SK-N-SH treated with all-trans-retinoic acid at 6 μM for 48 hours (cell line): Measurements from ENCODE around the gene CAMKMT.

Source experiments
- ATAC-seq: fragments of 200-7000 bp; cut with Tn5 transposase; 3 replicates; pipeline ENCODE4 v1.9.1; 2020; ENCODE audit warnings: mild to moderate bottlenecking, moderate library complexity
- ARNTL ChIP-seq: fragments of 450-650 bp; formaldehyde crosslinking; IDR thresholded peaks from 2 replicates; pipeline ENCODE4 v1.5.0; 2020; ENCODE audit warnings: low read depth, mild to moderate bottlenecking, moderate library complexity, borderline replicate concordance
- BACH2 ChIP-seq: fragments of 250-450 bp; sonication (Bioruptor Pico); IDR thresholded peaks from 2 replicates; pipeline ENCODE4 v1.9.0; 2021; ENCODE audit warnings: mild to moderate bottlenecking, borderline replicate concordance
- ESRRG ChIP-seq: fragments of 250-450 bp; sonication (Bioruptor Pico); IDR thresholded peaks from 2 replicates; pipeline ENCODE4 v1.6.1; 2021; ENCODE audit warnings: mild to moderate bottlenecking
- GLIS3 ChIP-seq: fragments of 250-450 bp; sonication (Bioruptor Pico); IDR thresholded peaks from 2 replicates; pipeline ENCODE4 v1.5.0; 2020; ENCODE audit warnings: mild to moderate bottlenecking, moderate library complexity
- ISL1 ChIP-seq: fragments of 250-450 bp; sonication (Bioruptor Pico); IDR thresholded peaks from 2 replicates; pipeline ENCODE4 v2.1.2; 2022; ENCODE audit warnings: mild to moderate bottlenecking, moderate library complexity
- OSR1 ChIP-seq: fragments of 250-450 bp; sonication (Bioruptor Pico); IDR thresholded peaks from 2 replicates; pipeline ENCODE4 v1.8.0; 2022; ENCODE audit warnings: moderate library complexity, mild to moderate bottlenecking, inconsistent platforms
- PPARA ChIP-seq: fragments of 250-450 bp; sonication (Bioruptor Pico); IDR thresholded peaks from 2 replicates; pipeline ENCODE4 v1.5.0; 2020; ENCODE audit warnings: mild to moderate bottlenecking, borderline replicate concordance
- RARB ChIP-seq: fragments of 250-450 bp; sonication (Bioruptor Pico); IDR thresholded peaks from 2 replicates; pipeline ENCODE4 v1.8.0; 2021; ENCODE audit warnings: mild to moderate bottlenecking, moderate library complexity
- SNAI2 ChIP-seq: fragments of 250-450 bp; sonication (Bioruptor Pico); IDR thresholded peaks from 2 replicates; pipeline ENCODE4 v1.5.0; 2020; ENCODE audit warnings: mild to moderate bottlenecking, moderate library complexity
- TCF4 ChIP-seq: fragments of 250-450 bp; sonication (Bioruptor Pico); IDR thresholded peaks from 2 replicates; pipeline ENCODE4 v1.8.0; 2021; ENCODE audit warnings: mild to moderate bottlenecking, moderate library complexity, borderline replicate concordance
- TOX ChIP-seq: fragments of 250-450 bp; sonication (Bioruptor Pico); IDR thresholded peaks from 2 replicates; pipeline ENCODE4 v1.8.0; 2021; ENCODE audit warnings: mild to moderate bottlenecking, moderate library complexity, borderline replicate concordance
- ZC3H10 ChIP-seq: fragments of 250-450 bp; sonication (Bioruptor Pico); IDR thresholded peaks from 2 replicates; pipeline ENCODE4 v1.5.1; 2021; ENCODE audit warnings: mild to moderate bottlenecking, moderate library complexity
- ZFP3 ChIP-seq: fragments of 250-450 bp; sonication (Bioruptor Pico); IDR thresholded peaks from 2 replicates; pipeline ENCODE4 v1.5.0; 2020; ENCODE audit warnings: mild to moderate bottlenecking, moderate library complexity
- ZFP30 ChIP-seq: fragments of 450-650 bp; formaldehyde crosslinking; IDR thresholded peaks from 2 replicates; pipeline ENCODE4 v1.5.0; 2022; ENCODE audit warnings: mild to moderate bottlenecking, moderate library complexity
- ZNF70 ChIP-seq: fragments of 450-650 bp; formaldehyde crosslinking; IDR thresholded peaks from 2 replicates; pipeline ENCODE4 v1.5.0; 2020; ENCODE audit warnings: mild to moderate bottlenecking, moderate library complexity
- ZNF8 ChIP-seq: fragments of 450-650 bp; formaldehyde crosslinking; IDR thresholded peaks from 2 replicates; pipeline ENCODE4 v1.5.0; 2020; ENCODE audit warnings: mild to moderate bottlenecking, moderate library complexity
- TF ChIP-seq, protein P1 (sequence below): fragments of 250-450 bp; sonication (Bioruptor Pico); IDR thresholded peaks from 2 replicates; pipeline ENCODE4 v1.5.1; 2020; ENCODE audit warnings: low read depth, mild to moderate bottlenecking, moderate library complexity
- TF ChIP-seq, protein P2 (sequence below): fragments of 250-450 bp; sonication (Bioruptor Pico); IDR thresholded peaks from 2 replicates; pipeline ENCODE4 v1.5.0; 2020; ENCODE audit warnings: mild to moderate bottlenecking, moderate library complexity
- TF ChIP-seq, protein P3 (sequence below): fragments of 250-450 bp; sonication (Bioruptor Pico); IDR thresholded peaks from 2 replicates; pipeline ENCODE4 v1.8.0; 2020; ENCODE audit warnings: mild to moderate bottlenecking, moderate library complexity, borderline replicate concordance
- TF ChIP-seq, protein P4 (sequence below): fragments of 250-450 bp; sonication (Bioruptor Pico); IDR thresholded peaks from 2 replicates; pipeline ENCODE4 v1.8.0; 2021; ENCODE audit warnings: low read depth, mild to moderate bottlenecking, moderate library complexity, borderline replicate concordance

The CAMKMT gene

DNA sequence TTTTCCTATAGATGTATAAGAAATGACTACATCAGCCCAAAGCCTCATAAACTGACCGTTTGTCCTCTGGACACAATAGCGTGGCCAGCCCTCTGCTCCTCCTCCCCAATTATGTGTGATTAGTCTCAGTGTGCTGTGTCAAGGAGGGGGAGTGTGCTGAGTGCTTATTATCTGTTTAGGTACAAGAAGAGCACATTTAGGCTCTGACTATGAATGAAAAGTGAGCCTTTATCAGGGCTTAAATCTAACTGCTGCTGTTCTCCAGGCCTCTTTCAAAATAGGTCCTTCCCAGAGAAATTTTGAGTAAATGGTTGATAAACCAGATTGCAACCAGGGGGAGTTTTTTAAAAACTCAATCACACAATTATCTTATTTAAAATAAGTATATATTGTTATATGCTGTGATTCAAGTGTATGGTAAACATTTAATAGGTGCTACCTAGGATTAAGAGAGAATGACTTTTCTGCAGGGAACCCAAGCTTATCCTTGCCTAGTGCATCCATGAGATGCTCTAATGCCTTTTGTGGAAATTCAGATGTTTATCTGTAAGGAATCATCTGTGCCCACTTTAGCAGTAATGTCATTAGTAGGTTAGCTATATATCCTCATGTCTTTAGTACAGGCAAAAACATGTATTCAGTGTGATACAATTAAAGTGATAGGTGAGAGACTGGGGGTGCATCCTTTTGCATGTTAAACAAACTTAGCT lies 411.1 kb downstream of the CAMKMT start (continued):
- TF ChIP-seq BACH2 (CRISPR knock-in tag) (peak; percentile 40; the same call in 1 of the 2 replicates), ZNF8 (no peak), ZFP3 (CRISPR knock-in tag) (no peak), RARB (CRISPR knock-in tag) (no peak), TOX (CRISPR knock-in tag) (no peak), ZNF70 (CRISPR knock-in tag) (peak; percentile 67; the same call in 1 of the 2 replicates), ISL1 (no peak), ZFP30 (CRISPR knock-in tag) (no peak), ZC3H10 (CRISPR knock-in tag) (no peak)

DNA sequence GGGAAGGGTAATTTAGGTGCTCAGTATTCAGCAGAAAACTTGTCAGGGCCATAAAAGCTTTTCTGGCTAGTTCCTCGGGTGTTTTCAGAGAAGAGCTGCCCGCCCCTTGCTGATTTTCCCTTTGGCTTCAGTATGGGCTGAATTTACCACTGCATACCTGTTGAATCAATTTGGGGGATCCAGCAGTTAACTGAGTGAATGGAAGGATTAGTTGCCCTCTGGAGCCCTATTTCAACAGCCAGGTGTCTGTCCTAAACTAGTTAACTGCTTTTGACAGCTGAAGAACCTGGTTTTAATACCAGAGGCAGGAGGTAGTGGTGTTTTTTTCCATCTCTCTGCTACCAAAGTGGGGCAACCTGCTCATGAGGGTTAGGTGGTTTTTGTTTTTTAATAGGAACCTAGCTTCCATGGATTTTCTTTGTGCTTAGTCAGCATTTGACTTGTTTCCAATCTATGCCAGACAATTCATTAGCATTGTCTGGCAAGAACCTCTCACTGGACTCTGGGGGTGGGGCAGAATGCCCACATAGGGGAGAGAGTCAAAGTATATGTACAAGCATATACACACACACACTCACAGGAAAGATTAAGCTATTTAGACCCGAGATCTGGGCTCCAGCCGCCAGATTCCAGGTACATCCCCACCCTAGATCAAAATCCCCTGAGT lies 413.2 kb downstream of the CAMKMT start:
- no peak for TF ChIP-seq SNAI2 (CRISPR knock-in tag)
- TF ChIP-seq, protein P1, sequence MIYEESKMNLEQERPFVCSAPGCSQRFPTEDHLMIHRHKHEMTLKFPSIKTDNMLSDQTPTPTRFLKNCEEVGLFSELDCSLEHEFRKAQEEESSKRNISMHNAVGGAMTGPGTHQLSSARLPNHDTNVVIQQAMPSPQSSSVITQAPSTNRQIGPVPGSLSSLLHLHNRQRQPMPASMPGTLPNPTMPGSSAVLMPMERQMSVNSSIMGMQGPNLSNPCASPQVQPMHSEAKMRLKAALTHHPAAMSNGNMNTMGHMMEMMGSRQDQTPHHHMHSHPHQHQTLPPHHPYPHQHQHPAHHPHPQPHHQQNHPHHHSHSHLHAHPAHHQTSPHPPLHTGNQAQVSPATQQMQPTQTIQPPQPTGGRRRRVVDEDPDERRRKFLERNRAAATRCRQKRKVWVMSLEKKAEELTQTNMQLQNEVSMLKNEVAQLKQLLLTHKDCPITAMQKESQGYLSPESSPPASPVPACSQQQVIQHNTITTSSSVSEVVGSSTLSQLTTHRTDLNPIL (CRISPR knock-in tag), result no peak
- TF ChIP-seq, protein P2, sequence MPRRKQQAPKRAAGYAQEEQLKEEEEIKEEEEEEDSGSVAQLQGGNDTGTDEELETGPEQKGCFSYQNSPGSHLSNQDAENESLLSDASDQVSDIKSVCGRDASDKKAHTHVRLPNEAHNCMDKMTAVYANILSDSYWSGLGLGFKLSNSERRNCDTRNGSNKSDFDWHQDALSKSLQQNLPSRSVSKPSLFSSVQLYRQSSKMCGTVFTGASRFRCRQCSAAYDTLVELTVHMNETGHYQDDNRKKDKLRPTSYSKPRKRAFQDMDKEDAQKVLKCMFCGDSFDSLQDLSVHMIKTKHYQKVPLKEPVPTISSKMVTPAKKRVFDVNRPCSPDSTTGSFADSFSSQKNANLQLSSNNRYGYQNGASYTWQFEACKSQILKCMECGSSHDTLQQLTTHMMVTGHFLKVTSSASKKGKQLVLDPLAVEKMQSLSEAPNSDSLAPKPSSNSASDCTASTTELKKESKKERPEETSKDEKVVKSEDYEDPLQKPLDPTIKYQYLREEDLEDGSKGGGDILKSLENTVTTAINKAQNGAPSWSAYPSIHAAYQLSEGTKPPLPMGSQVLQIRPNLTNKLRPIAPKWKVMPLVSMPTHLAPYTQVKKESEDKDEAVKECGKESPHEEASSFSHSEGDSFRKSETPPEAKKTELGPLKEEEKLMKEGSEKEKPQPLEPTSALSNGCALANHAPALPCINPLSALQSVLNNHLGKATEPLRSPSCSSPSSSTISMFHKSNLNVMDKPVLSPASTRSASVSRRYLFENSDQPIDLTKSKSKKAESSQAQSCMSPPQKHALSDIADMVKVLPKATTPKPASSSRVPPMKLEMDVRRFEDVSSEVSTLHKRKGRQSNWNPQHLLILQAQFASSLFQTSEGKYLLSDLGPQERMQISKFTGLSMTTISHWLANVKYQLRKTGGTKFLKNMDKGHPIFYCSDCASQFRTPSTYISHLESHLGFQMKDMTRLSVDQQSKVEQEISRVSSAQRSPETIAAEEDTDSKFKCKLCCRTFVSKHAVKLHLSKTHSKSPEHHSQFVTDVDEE (CRISPR knock-in tag), result no peak
- TF ChIP-seq ARNTL (CRISPR knock-in tag), result no peak
- TF ChIP-seq, protein P3, sequence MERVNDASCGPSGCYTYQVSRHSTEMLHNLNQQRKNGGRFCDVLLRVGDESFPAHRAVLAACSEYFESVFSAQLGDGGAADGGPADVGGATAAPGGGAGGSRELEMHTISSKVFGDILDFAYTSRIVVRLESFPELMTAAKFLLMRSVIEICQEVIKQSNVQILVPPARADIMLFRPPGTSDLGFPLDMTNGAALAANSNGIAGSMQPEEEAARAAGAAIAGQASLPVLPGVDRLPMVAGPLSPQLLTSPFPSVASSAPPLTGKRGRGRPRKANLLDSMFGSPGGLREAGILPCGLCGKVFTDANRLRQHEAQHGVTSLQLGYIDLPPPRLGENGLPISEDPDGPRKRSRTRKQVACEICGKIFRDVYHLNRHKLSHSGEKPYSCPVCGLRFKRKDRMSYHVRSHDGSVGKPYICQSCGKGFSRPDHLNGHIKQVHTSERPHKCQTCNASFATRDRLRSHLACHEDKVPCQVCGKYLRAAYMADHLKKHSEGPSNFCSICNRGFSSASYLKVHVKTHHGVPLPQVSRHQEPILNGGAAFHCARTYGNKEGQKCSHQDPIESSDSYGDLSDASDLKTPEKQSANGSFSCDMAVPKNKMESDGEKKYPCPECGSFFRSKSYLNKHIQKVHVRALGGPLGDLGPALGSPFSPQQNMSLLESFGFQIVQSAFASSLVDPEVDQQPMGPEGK, result no peak
- no peak for TF ChIP-seq GLIS3 (CRISPR knock-in tag)
- TF ChIP-seq ZNF8, result no peak
- TF ChIP-seq ZFP30 (CRISPR knock-in tag), result no peak
- ATAC-seq, result peak; percentile 39; the same call in 2 of the 3 replicates

DNA sequence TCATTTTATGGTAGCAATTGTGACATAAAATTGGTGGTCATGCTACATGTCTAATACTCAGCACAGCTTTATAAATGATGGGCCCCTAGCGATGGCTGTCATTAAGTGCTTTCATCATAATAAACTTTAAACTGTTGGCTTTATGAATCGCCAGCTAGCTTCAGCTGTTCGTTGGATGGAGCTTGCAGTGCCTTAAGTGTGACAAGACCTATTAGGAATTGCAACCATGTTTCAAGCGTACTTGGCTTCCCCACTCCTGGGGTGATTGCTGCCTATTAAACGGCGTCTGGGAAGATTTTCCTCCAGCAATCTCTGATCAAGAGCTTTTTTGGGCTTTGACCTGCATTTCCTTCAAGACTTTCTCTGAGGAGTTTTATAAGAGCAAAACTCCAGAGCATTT lies 415.3 kb downstream of the CAMKMT start:
- ATAC-seq, result no peak
- TF ChIP-seq TOX (CRISPR knock-in tag) (no peak), ZFP3 (CRISPR knock-in tag) (no peak), BACH2 (CRISPR knock-in tag) (no peak), SNAI2 (CRISPR knock-in tag) (no peak), PPARA (CRISPR knock-in tag) (no peak), ISL1 (no peak), ZFP30 (CRISPR knock-in tag) (no peak), TCF4 (no peak), ESRRG (CRISPR knock-in tag) (no peak), ARNTL (CRISPR knock-in tag) (no peak), ZNF8 (no peak), OSR1 (CRISPR knock-in tag) (no peak), ZNF70 (CRISPR knock-in tag) (no peak), GLIS3 (CRISPR knock-in tag) (no peak), ZC3H10 (CRISPR knock-in tag) (no peak)
- TF ChIP-seq, protein P3, result no peak
- TF ChIP-seq, protein P4, sequence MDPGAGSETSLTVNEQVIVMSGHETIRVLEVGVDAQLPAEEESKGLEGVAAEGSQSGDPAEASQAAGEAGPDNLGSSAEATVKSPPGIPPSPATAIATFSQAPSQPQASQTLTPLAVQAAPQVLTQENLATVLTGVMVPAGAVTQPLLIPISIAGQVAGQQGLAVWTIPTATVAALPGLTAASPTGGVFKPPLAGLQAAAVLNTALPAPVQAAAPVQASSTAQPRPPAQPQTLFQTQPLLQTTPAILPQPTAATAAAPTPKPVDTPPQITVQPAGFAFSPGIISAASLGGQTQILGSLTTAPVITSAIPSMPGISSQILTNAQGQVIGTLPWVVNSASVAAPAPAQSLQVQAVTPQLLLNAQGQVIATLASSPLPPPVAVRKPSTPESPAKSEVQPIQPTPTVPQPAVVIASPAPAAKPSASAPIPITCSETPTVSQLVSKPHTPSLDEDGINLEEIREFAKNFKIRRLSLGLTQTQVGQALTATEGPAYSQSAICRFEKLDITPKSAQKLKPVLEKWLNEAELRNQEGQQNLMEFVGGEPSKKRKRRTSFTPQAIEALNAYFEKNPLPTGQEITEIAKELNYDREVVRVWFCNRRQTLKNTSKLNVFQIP (CRISPR knock-in tag), result no peak
- TF ChIP-seq, protein P1 (CRISPR knock-in tag), result no peak
- TF ChIP-seq, protein P2 (CRISPR knock-in tag), result no peak
